ENCODE data around the gene OR2AG2.

Gene OR2AG2

DNA sequence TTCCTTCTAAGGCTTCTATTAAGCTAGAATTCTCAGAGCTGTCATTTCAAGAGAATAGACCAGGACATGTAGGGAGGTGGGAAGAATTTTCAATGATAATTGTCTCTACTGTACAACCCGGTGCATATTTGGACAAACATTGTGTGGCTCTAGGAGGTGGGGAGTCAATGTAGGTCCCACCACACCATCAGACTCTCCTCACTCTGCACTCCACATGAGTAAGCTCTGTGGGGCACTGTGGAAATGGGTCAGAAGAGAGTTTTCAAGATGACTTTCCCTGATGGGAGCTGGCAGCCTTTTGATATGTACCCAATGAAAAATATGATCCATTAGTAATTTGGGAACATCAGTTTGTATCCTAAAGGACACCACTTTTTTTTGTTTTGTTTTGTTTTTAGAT is 33.2 kb downstream of the OR2AG2 start:
- DNase-seq: no peak

DNA sequence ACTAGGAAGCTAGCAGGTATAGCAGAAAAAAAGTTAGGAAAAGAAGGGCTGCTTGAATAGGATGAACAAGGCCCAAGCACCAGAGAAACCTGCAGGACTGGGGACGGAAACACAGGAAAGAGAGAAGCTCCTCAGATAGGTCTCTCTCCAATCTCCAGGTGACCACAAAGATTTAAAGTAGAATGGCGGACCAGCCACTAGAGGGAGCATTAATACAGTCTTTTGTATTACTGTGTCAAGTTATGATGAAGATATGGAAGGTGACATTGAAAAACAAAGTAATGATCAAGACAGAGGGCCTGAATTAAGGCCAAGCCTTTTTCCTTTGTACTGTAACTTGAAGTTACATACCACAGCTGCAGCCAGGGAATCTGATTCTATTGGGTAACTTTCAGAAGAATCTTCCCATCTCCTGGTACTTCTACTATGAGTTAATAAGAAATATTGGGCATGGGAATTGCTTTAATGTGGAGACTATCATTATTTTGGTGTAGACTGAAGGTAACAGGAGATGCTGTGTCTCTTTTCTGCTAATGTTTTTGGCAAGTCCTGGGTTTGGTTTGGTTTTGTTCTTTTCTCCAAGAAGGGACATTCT is 33.8 kb downstream of the OR2AG2 start:
- DNase-seq: peak; percentile 67

DNA sequence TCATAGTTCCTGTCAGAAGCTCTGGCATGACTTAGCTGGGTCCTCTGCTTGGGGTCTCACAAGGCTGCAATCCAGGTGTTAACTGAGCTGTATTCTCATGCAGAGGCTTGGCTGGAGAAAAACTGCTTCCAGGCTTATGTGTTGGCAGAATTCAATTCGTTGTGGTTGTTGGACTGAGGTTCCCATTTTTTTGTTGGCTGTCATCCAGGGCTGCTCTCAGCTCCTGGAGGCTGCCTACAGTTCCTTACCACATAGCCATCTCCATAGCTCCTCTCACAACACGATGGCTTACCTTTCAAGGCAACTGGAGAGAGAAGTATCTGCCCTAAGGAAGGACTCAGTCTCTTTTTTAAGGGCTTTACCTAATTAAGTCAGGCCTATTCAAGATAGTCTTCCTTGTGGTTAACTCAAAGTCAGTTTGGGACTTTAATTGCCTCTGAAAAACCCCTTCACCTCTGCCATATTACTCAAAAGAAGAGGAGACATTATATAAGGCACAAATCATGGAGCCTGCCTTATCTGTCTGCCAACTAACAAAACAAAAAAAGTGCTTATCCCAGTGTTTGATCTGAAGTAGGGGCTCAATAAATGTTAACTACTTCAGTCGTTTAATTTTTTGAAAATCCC is 35.2 kb downstream of the OR2AG2 start:
- DNase-seq: no peak

DNA sequence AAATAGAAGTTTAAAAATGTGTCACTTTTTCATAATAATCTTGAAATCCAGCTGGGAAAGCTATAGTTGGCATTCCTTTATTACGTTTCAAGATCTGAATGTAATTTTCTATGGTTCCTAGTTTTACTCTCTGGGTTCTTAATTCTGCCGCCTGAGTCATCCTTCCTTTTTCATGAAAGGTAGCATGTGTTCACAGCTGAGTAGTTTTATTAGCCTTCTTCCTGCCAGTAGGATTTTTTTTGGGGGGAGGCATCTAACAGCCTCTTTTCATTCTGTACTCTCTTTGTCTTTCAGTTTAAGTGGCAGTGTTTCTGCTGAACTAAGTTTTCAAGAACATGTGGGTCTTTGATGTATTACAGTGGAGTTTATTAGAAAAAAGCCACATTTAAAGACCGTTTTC is 36.5 kb downstream of the OR2AG2 start:
- DNase-seq: no peak

DNA sequence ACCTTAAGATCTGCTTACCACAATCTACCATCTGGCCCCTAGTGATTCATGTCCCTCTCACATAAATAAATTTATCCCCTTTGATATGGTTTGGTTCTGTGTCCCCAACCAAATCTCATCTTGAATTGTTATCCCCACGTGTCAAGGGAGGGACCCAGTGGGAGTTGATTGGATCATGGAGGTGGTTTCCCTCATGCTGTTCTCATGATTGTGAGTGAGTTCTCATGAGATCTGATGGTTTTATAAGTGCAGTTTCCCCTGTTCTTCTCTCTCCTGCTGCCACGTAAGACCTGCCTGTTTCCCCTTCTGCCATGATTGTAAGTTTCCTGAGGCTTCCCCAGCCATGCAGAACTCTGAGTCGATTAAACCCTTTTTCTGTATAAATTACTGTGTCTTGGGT is 37.2 kb downstream of the OR2AG2 start:
- no peak for DNase-seq

DNA sequence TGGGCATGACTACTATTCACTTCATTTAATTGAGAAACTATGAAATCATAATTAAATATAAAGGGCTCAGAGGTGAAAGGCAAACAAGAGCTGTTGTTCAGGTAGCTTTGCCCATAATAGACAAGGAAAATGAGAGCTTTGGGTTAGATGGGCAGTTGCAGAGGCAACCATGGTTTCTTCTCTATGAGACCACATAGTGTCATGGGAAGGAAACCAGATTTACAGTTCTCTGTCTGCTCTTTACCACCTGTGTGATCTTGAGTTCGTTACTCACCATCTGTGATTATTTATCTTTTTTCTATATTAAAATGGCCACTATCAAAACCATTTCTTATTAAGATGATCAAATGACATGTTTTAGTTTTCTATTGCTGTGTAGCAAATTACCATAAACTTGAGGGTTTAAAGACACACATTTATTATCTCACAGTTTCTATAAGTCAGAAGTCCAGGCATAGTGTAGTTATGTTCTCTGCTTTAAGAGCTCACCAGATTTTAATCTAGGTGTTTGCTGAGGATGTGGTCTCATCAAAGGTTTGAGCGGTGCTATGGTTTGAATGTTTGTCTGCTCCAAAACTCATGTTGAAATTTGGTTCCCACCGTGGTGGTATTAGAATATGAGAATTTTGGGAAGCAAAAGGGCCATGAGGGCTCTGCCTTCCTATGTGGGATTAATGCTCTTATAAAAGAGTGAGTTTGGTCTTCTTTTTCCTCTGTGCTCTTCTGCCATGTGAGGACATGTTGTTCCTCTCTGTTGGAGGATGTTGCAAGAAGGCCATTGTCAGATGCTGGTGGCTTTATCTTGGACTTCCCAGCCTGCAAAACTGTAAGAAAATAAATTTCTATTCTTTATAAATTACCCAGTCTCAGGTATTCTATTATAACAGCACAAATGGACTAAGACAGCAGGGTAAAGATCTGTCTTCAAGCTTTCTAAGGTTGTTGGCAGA is 38.2 kb downstream of the OR2AG2 start:
- no peak for DNase-seq

DNA sequence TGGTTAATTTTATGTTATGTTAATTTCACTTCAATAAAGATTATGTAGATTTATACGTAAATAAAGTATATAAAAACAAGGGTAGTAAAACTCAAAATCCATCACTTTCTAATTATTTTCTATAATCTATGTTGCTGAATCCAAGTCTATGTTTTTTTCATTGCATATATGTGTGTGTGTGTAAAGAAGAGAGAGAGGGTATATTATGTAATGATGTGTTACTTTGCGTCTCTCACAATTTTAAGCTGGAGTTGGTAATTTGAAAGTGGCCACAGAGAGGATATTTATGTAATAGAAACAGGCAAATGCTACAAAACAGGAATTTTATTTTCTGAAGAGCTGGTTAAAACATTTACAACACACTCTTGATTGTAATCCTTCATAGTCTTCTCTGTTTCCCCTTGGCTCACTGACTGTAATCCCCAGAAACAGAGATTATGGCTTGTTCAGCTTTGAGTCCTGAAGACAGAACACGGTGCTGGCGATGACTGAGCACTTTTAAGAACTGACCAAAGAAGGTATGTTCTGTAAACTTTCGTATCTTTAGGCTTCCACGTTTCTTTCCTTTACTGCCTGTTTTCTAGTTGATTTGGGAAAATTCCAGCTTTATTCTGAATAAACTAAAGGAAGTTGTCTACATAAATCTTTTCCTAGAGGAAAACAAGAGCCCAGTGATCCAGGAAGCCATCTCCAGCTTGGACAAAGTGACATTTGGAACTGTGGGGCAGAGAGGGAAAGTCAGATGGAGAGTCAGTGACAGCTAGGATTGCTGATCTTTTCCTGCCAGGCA is 43.6 kb downstream of the OR2AG2 start:
- no peak for DNase-seq

DNA sequence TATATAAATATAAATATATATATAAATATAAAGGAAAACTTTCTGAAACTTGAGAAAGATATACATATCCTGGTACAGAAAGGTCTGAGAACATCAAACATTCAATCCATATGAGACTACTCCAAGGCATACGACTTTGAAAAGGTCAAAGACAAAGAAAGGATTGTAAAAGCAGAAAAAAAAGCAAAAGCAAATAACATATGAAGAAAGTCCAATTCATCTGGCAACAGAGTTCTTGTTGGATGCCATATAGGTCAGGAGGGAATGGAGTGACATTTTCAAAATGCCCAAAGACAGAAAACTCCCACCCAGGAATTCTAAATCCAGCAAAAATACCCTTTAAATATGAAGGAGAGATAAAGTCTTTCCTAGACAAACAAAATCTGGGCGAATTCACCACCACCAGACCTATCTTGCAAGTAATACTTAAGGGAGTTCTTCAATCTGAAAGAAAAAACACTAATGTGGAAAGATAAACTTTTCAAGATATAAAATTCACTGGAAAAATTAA is 46.3 kb downstream of the OR2AG2 start:
- DNase-seq: no peak

DNA sequence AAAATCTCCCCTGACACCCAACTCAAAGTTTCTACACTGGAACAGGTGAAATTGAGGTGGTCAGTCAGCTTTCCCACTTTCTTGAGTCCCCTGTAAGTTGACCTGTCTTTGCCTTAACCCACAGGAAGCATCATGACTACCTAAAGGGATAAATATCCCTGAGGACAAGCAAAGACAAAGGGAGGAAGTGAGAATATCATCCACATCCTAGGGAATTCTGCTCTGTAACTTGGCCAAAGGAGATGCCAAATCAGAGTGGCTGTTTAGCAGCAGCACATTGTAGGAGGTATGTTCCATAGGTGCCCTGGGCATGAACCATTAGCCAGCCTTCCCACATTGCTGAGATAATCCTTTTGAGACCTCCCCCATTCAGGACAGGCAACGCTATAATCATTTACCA is 47.8 kb downstream of the OR2AG2 start:
- no peak for DNase-seq

DNA sequence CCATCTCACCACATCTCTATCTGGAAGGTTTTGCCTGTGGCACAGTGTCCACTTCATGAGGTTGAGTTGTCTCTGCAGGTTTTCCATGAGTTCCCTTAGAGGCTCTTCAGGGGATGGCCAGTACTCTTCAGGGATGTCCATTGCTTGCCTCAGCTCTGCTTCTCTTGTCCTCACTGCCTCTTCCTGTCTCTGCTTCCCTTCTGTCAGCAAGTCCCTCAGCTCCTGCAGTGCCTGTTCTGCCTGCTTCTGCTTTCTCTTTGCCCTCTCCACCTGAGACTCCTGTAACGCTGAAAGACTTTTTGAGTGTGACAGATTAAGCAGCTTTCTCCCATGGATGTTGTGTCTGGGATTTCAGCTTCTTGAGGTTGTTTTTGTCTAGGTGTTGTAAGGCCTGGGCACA is 50.4 kb downstream of the OR2AG2 start:
- DNase-seq: no peak

DNA sequence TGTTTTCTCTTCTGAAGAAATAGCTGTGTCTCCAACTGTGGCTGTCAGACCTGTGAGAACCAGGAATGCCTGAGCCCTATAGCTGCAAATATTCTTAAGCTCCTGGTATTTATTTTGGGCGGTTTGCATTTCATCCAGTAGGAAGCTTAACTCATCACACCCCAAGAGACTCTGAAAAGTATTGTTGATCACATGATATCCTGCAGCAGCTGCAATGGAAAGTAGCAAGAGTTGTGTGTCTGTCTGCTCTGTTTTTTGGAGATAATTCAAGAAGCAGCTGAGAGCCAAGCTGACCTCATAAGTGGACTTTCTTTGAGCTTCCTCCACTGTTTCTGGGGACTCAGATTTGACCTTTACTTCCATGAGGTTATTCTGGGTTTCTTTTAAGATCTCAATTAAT is 52.2 kb downstream of the OR2AG2 start:
- no peak for DNase-seq

DNA sequence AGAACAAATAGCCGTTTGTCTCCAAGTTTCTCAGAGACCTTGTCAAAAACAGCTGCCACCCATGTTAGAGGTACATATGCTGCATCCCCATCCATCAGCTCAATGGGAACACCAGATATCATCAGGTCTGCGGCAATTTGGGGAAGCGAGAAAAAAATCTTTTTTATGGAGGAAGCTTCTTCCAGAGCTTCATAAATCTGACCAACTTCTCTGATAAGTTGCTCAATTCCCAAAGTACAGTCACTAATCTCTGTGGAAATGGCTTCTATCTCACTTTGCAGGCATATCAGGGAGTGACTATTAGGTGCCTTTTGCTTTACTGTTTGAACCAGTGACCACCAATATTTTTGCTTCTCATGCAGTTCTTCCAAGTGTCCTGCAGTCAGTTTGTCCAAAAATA is 54.4 kb downstream of the OR2AG2 start:
- DNase-seq: no peak
